Right forelimb (tissue), 1 donor: ENCODE results near the gene RPS26.
"Not testable (repeated sequence)": the region's sequence is repeated elsewhere in the genome, so short reads cannot be mapped to it uniquely, and the experiment has no call there.

ENCODE experiments used
- DNase-seq: peaks from one replicate; pipeline ENCODE4 v3.0.0-alpha.2; 2018

Gene RPS26

GRCh38 chr12:56041552-56042429, at the start of gene RPS26:
Gene RPS26 (plus strand): TSS chr12:56041918. CDS start chr12:56042167, 249 bp downstream.
- peak; percentile 96 for DNase-seq

- DNase-seq = no peak
These were observed 48.4 kb upstream of the RPS26 start for GRCh38 chr12:55993230-55993853.

GRCh38 chr12:55995366-55995765, 46.4 kb upstream of the RPS26 start:
- DNase-seq = no peak

DNA sequence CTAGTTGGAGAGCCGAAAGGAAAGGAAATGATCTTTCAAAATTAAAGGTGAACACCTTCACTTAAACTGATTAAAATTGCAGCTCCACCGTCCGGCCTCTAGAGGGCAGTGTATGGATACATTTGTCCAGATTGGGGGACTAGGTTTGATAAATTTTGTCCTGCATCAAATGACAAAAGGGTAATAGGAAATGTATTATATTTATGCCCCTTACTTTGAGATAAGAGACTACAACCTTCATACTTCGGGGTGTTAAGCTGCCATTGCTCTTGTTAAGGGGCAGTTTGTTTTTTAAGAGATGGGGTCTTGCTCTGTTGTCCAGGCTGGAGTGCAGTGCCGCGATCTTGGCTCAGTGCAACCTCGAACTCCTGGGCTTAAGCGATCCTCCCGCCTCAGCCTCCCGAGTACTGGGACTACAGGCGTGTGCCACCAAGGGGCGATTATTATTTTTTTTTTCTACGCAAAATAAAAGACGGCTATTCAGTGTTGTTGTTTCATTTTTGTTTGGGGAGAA, 45.5 kb upstream of the RPS26 start:
- DNase-seq = peak; percentile 58

GRCh38 chr12:55996715-55997534, 44.8 kb upstream of the RPS26 start, which contains the start of gene SUOX:
Gene SUOX (plus strand): TSS chr12:55997276. CDS start chr12:56002222, 4,946 bp downstream.
- DNase-seq = peak; percentile 95

DNA sequence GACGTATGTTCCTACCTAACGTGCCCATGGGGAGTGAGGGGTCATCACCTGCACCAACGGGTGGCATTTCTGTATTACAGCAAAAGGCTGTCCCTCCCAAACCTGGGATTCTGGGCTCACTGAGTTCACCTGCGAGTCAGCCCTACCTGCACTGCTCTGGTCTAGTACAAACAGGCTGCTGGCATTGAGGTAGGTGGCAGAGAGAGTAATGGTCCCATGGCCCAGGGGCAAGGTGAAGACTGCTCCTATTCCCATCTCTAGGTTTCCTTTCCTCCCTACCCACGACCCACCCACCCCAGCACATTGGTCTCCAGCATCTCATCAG, 44.2 kb upstream of the RPS26 start:
- no peak for DNase-seq

DNA sequence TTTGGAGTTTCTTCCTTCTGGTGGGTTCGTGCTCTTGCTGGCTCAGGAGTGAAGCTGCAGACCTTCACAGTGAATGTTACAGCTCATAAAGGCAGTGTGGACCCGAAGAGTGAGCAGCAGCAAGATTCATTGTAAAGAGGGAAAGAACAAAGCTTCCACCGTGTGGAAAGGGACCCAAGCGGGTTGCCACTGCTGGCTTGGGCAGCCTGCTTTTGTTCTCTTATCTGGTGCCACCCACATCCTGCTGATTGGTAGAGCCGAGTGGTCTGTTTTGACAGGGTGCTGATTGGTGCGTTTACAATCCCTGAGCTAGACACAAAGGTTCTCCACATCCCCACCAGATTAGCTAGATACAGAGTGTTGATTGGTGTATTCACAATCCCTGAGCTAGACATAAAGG, 42.2 kb upstream of the RPS26 start:
- DNase-seq = not testable (repeated sequence)

GRCh38 chr12:55999999-56000540, 41.6 kb upstream of the RPS26 start:
- not testable (repeated sequence) for DNase-seq

- no peak for DNase-seq
These were observed 40.1 kb upstream of the RPS26 start for GRCh38 chr12:56001487-56002100.

GRCh38 chr12:56003376-56003775, 38.3 kb upstream of the RPS26 start:
- not testable (repeated sequence) for DNase-seq

- DNase-seq = no peak
These were observed 37.5 kb upstream of the RPS26 start for GRCh38 chr12:56004211-56004610.

- DNase-seq = peak; percentile 84
These were observed 33.9 kb upstream of the RPS26 start for GRCh38 chr12:56007564-56008559.

DNA sequence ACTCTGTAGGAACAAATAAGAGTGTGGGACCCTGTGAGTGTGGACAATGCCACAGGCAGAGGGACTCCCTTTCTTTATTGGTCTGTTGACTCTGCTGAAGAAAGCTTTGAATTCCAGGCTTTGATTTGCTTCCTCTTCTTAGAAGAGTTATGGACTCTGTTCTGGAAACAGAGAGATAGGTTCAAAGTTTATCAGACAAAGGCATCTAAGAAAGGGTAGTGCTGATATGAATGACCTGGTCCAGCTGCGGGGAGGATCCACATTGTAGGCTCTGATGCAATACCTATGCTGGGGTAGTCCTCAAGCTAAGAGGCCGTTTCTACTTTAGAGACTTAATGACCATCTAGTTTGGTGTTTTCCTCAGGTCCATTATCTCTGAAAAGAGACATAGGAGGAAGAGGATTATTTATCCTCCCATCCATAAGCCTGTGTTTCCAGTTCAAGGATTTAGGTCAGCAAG, 31.6 kb upstream of the RPS26 start:
- no peak for DNase-seq

DNA sequence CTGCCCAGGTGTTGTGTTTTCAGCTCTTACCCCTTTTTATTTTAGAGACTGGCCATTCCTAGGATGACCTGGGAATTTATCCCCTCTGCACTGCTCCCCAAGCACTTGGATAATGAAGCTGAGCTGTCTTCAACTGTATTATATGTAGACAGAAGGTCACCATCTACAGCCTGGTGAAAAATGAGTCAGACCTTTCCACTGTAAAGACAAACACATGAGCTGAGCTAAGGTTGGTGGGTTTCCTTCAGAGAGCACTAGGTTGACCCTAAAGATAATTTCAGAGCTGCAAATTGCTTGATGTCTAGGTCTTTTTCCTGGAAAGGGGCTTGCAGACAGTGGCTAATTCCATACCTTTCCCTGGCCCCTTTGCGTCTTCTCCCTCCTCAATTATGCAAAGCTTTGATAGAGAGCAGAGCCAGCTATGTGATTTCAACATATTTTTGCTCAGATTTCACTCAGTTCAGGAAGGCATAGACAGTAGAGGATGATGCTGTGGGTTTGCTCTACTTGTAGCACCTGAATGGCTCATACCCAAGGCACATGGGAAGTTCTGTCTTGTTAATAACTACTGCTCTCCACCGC, 30.1 kb upstream of the RPS26 start:
- no peak for DNase-seq

GRCh38 chr12:56013482-56013881, 28.2 kb upstream of the RPS26 start:
- no peak for DNase-seq

GRCh38 chr12:56014205-56014604, 27.5 kb upstream of the RPS26 start:
- no peak for DNase-seq

DNA sequence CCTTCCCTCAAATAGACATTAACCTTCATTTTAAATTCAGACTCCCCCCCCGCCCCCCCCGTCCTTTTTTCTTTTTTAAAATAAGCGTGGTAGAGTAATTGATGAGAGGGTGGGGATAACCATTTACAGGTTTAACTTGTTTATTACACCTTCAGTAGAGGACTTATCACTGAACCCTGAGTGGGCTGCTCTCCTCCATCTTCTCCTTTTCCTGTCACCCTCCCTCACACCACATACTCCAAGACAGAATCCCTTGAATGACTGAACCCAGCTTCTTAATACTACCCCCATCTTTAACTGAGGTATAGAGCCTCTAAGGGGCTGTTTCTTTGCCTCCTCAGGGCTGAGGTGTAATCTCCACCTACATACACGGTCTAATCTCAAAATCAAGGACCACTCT, 24.5 kb upstream of the RPS26 start:
- no peak for DNase-seq

DNA sequence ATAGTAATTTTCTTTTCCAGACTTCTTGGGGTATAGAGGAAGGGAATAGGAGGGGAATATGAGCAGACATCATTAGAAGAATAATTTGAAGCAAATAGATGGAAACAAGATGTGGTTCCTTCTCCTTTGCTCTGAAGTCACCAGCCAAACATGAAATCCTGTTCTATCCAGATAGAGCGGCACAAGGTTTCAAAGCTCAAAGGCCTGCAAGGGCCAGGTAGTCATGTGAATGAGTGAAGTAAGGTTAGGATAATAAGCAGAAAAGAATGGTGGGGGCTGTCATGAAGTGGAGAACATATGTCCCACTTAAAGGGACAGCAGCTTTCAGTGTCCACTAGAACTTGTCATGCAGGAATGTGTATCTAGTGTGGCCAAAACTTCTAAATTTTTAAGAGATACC, 23.4 kb upstream of the RPS26 start:
- no peak for DNase-seq

GRCh38 chr12:56020423-56021184, 21.1 kb upstream of the RPS26 start, which contains the start of gene IKZF4:
Gene IKZF4 (plus strand): TSS chr12:56021043. CDS start chr12:56021494, 451 bp downstream.
- peak; percentile 79 for DNase-seq
